Gastroesophageal sphincter (tissue), 4 donors: ENCODE data around the gene OR6B3. TPM values are rescaled to one million over a fixed set of nuclear protein-coding genes. Genes with fewer than 3 reads are reported as not detected.

Experiments
- ATAC-seq: fragments of 150-250 bp; one replicate; pipeline ENCODE4 v1.9.1; 2016; ENCODE audit warnings: mild to moderate bottlenecking, moderate library complexity
- H3K27ac ChIP-seq, 4 donors: fragments of 200-600 bp; sonication (generic) in 3 of 4; 1 replicate in 3 of 4; 2 replicates in 1 of 4; pipeline ENCODE4 v1.5.1; 2016 to 2019
- H3K27me3 ChIP-seq: fragments of 200-600 bp; sonication (generic); one replicate; pipeline ENCODE4 v1.5.1; 2019
- H3K36me3 ChIP-seq, 2 donors: fragments of 200-600 bp; sonication (generic); one replicate each; pipeline ENCODE4 v1.5.1; 2019; ENCODE audit warnings: control low read depth in 1 of 2
- H3K4me1 ChIP-seq, 3 donors: fragments of 200-600 bp; sonication (generic); 1 replicate in 2 of 3; 2 replicates in 1 of 3; pipeline ENCODE4 v1.5.1; 2016 to 2019; ENCODE audit warnings: control low read depth in 2 of 3
- H3K4me3 ChIP-seq, 2 donors: fragments of 200-600 bp; sonication (generic); one replicate each; pipeline ENCODE4 v1.5.1; 2019; ENCODE audit warnings: mild to moderate bottlenecking in 1 of 2, moderate library complexity in 1 of 2
- H3K9me3 ChIP-seq, 3 donors: fragments of 200-600 bp; sonication (generic); one replicate each; pipeline ENCODE4 v1.5.1; 2017 to 2019; ENCODE audit warnings: control low read depth in 2 of 3
- EP300 ChIP-seq: sonication (generic); formaldehyde crosslinking; IDR thresholded peaks from one replicate; pipeline ENCODE4 v1.6.1; 2017; ENCODE audit warnings: antibody characterized with exemption, mild to moderate bottlenecking
- POLR2A ChIP-seq, 2 donors: fragments of 450-650 bp; IDR thresholded peaks; one replicate each; pipeline ENCODE4 v1.6.1; 2017; ENCODE audit warnings: antibody characterized with exemption in 2 of 2, mild to moderate bottlenecking in 2 of 2, moderate library complexity in 1 of 2
- POLR2AphosphoS5 ChIP-seq: sonication (generic); formaldehyde crosslinking; IDR thresholded peaks from one replicate; pipeline ENCODE4 v1.6.1; 2017; ENCODE audit warnings: antibody characterized with exemption
- WGBS, 2 donors: methylation state at CpG; one replicate each; pipeline ENCODE4 v1.1.5; 2018; ENCODE audit warnings: low coverage in 1 of 2; 5-methylcytosine and 5-hydroxymethylcytosine counted together
- total RNA-seq, 4 donors: library from RNA; depleted of rRNA; stranded (reverse); fragments of >200 nt; gene quantifications; one replicate each; pipeline ENCODE4 v1.1.0, GENCODE V29; 2016
- TF ChIP-seq, protein P1 (sequence below), 4 experiments: fragments of 200-600 bp in 2 of 4; fragments of 450-650 bp in 2 of 4; sonication (generic) in 1 of 4; IDR thresholded peaks; one replicate each; pipeline ENCODE4 v1.5.1; 2017 to 2019; ENCODE audit warnings: antibody characterized with exemption in 4 of 4, mild to moderate bottlenecking in 2 of 4, moderate library complexity in 2 of 4

Gene OR6B3
- total RNA-seq, 4 donors from 2014 or later, result not detected

GRCh38 chr2:240013343-240013742 is 40.0 kb downstream of the OR6B3 start:
- H3K36me3 ChIP-seq, result peaks cover 0 to 97% of the 10 kb centered on the region in 2 donors
- H3K9me3 ChIP-seq, result no peaks in the 10 kb centered on the region
- H3K4me3 ChIP-seq, result no peak overlapping the region
- H3K27ac ChIP-seq, result no peak overlapping the region
- no peaks in the 10 kb centered on the region for H3K4me1 ChIP-seq
- H3K27me3 ChIP-seq, result no peaks in the 10 kb centered on the region
- TF ChIP-seq POLR2A (IDR thresholded peaks at IDR 0.05), result no peak
- TF ChIP-seq, protein P1, sequence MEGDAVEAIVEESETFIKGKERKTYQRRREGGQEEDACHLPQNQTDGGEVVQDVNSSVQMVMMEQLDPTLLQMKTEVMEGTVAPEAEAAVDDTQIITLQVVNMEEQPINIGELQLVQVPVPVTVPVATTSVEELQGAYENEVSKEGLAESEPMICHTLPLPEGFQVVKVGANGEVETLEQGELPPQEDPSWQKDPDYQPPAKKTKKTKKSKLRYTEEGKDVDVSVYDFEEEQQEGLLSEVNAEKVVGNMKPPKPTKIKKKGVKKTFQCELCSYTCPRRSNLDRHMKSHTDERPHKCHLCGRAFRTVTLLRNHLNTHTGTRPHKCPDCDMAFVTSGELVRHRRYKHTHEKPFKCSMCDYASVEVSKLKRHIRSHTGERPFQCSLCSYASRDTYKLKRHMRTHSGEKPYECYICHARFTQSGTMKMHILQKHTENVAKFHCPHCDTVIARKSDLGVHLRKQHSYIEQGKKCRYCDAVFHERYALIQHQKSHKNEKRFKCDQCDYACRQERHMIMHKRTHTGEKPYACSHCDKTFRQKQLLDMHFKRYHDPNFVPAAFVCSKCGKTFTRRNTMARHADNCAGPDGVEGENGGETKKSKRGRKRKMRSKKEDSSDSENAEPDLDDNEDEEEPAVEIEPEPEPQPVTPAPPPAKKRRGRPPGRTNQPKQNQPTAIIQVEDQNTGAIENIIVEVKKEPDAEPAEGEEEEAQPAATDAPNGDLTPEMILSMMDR (IDR thresholded peaks at IDR 0.05), result peak in 1 of 4 experiments; percentile 3
- WGBS, 2 donors, result 83 to 90% methylated on average over 1 of the region's 1 CpG
- no peak for ATAC-seq

DNA sequence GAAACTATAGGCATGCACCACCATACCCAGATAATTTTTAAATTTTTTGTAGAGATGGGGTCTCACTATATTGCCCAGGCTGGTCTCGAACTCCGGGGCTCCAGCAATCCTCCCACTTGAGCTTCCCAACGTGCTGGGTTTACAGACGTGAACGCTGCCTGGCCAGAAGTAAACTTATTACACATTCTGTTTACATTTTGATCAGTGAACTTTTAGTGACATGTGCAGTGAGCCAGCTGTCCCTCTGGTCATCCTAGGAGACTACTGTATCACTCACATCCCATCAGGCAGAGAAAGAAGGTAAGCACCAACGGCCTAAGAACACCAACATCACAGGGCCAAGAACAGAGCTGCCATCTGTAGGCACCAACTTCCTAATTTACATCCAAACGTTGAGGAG is 50.3 kb downstream of the OR6B3 start:
- Histone ChIP-seq H3K36me3 (peaks cover 0 to 100% of the 10 kb centered on the region in 2 donors), H3K27ac (no peak overlapping the region), H3K4me1 (no peaks in the 10 kb centered on the region), H3K9me3 (no peaks in the 10 kb centered on the region), H3K4me3 (no peak overlapping the region), H3K27me3 (no peaks in the 10 kb centered on the region)
- TF ChIP-seq EP300 (no peak), POLR2AphosphoS5 (no peak), POLR2A (IDR thresholded peaks at IDR 0.05) (no peak)
- TF ChIP-seq, protein P1 (IDR thresholded peaks at IDR 0.05), result no peak
- 40 to 59% methylated on average over 1 to 6 of the region's 7 CpGs for WGBS, 2 donors
- no peak for ATAC-seq

GRCh38 chr2:240000671-240001070 is 52.6 kb downstream of the OR6B3 start:
- H3K36me3 ChIP-seq, result peaks cover 0 to 83% of the 10 kb centered on the region in 2 donors
- no peaks in the 10 kb centered on the region for H3K4me1 ChIP-seq
- H3K4me3 ChIP-seq, result no peak overlapping the region
- no peak for ATAC-seq
- H3K27ac ChIP-seq, result no peak overlapping the region
- TF ChIP-seq, protein P1 (IDR thresholded peaks at IDR 0.05), result no peak
- TF ChIP-seq EP300, result no peak
- TF ChIP-seq POLR2A (IDR thresholded peaks at IDR 0.05), result no peak
- no peak for TF ChIP-seq POLR2AphosphoS5
- H3K9me3 ChIP-seq, result no peaks in the 10 kb centered on the region
- 85 to 98% methylated on average over 6 to 11 of the region's 11 CpGs for WGBS, 2 donors
- H3K27me3 ChIP-seq, result no peaks in the 10 kb centered on the region

DNA sequence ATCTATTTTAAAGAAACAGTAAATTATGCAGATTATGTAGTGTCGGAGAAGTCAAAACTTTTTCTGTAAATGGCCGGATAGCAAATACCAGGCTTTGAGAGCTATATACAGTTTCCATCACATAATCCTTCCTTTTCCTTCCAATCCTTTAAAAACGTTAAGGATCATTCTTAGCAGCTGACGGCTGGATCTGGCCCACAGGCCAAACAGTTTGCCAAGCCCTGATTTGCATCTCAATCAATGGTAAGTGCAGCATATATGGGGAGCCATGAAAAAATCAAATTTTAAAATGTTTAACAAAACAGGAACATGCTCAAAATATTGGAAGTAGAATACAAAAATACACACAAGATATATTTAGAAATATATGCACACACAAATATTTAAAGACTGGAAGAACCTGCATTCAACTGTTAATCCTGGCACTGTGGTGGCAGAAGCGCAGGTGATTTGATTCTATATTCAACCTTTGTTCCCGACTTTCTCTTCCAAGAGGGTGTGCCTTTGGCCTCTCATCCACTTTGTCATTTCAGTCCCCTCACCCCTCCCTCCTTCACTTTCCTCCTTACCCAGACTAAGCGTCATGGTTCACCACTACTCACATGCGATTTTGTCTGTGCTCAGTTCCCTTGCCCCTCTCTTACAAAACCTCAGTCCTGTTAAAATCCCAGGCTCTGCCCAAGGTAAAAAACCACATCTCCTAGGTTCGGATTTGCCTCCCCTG is 55.5 kb downstream of the OR6B3 start:
- Histone ChIP-seq H3K27me3 (no peaks in the 10 kb centered on the region), H3K4me1 (no peaks in the 10 kb centered on the region), H3K36me3 (peaks cover 0 to 82% of the 10 kb centered on the region in 2 donors), H3K27ac (no peak overlapping the region), H3K4me3 (no peak overlapping the region), H3K9me3 (no peaks in the 10 kb centered on the region)
- 44 to 65% methylated on average over 6 to 8 of the region's 9 CpGs for WGBS, 2 donors
- no peak for TF ChIP-seq POLR2AphosphoS5
- TF ChIP-seq, protein P1 (IDR thresholded peaks at IDR 0.05), result no peak
- TF ChIP-seq POLR2A (IDR thresholded peaks at IDR 0.05), result no peak
- no peak for TF ChIP-seq EP300
- no peak for ATAC-seq

Other genes starting within 250 kb of the OR6B3 start
- gene NDUFA10, start 28.2 kb downstream of the OR6B3 start, total RNA-seq, result 100 to 1,000 TPM in 1 of 4 donors, 10 to 100 TPM in 3; 72.6 to 150 (median 80.6) TPM
- gene OR6B2, start 23.1 kb downstream of the OR6B3 start, total RNA-seq, result not detected
- 100 to 1,000 TPM; 151 to 252 (median 169) TPM for gene COPS9, start 82.8 kb upstream of the OR6B3 start, total RNA-seq
- not detected for gene OTOS, start 87.1 kb upstream of the OR6B3 start, total RNA-seq